BE2C (cell line): ENCODE results near the gene PIGN.

Experiments
- DNase-seq: peaks from one replicate; pipeline ENCODE4 v3.0.0-alpha.2; 2020
- H3K27me3 ChIP-seq: fragments of 250-450 bp; sonication (Bioruptor Pico); 2 replicates; pipeline ENCODE4 v1.5.1; 2020; ENCODE audit warnings: mild to moderate bottlenecking
- H3K36me3 ChIP-seq: fragments of 250-450 bp; sonication (Bioruptor Pico); 2 replicates; pipeline ENCODE4 v1.5.1; 2020; ENCODE audit warnings: mild to moderate bottlenecking
- H3K4me1 ChIP-seq: fragments of 250-450 bp; sonication (Bioruptor Pico); 2 replicates; pipeline ENCODE4 v1.5.1; 2020
- H3K4me3 ChIP-seq: 2 replicates; pipeline ENCODE4 v1.5.1; 2011; ENCODE audit warnings: low read depth, low read length
- H3K9me3 ChIP-seq: fragments of 250-450 bp; sonication (Bioruptor Pico); 2 replicates; pipeline ENCODE4 v1.5.1; 2020
- TF ChIP-seq, protein P1 (sequence below): IDR thresholded peaks from 2 replicates; pipeline ENCODE4 v1.5.1; 2012; ENCODE audit warnings: mild to moderate bottlenecking, low read depth, low read length

Gene PIGN

DNA sequence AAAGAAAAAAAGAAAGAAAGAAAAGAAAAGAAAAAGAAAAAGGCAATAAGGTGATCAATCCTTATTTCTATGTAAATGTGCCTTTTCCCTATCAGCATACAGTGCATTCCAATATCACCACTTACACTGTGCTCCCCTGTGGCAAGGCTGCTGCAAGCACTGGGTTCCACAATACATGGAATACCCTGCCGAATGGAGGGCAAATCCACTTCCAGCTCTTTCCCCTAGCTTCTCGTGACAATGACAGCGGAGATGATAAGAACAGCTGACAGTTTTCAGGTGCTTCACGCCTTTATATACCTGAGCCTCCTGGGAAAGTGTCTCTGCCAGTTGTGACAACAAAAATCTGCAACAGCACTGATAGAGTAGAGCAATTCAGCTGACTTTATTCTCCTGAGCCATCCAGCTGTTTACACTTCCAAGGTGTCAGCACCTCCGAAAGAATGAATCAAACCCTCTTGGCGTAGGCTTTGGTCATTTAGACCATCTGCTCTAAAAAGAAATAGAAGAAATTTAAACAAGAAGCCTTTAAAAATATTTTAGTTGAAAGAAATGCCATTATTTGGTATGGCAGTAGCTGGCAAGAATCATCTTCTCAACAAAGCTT is 158.8 kb downstream of the PIGN start:
- no peaks in the 10 kb centered on the region for H3K4me1 ChIP-seq
- DNase-seq = no peak
- TF ChIP-seq, protein P1, sequence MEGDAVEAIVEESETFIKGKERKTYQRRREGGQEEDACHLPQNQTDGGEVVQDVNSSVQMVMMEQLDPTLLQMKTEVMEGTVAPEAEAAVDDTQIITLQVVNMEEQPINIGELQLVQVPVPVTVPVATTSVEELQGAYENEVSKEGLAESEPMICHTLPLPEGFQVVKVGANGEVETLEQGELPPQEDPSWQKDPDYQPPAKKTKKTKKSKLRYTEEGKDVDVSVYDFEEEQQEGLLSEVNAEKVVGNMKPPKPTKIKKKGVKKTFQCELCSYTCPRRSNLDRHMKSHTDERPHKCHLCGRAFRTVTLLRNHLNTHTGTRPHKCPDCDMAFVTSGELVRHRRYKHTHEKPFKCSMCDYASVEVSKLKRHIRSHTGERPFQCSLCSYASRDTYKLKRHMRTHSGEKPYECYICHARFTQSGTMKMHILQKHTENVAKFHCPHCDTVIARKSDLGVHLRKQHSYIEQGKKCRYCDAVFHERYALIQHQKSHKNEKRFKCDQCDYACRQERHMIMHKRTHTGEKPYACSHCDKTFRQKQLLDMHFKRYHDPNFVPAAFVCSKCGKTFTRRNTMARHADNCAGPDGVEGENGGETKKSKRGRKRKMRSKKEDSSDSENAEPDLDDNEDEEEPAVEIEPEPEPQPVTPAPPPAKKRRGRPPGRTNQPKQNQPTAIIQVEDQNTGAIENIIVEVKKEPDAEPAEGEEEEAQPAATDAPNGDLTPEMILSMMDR = no peak
- no peaks in the 10 kb centered on the region for H3K9me3 ChIP-seq
- H3K27me3 ChIP-seq = no peaks in the 10 kb centered on the region
- H3K36me3 ChIP-seq = no peaks in the 10 kb centered on the region
- H3K4me3 ChIP-seq = no peak overlapping the region

DNA sequence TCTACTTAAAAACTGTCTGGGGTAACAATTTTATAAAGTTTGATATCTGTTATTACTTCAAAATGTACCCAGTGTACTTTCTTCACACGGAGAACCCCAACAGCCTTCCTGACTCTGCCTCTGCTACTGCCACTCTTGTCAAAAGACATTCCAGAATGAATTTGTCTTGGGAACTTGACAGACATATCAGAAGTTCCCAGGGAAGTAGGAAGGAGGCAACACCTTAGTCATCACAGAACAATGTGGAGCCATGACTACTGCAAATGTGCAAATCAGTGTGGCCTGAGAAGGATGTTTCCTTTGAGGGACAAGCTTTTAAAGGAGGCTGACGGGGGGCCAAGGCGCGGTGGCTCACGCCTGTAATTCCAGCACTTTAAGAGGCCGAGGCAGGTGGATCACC is 160.3 kb downstream of the PIGN start:
- H3K4me1 ChIP-seq = no peaks in the 10 kb centered on the region
- no peaks in the 10 kb centered on the region for H3K27me3 ChIP-seq
- TF ChIP-seq, protein P1 = no peak
- H3K9me3 ChIP-seq = no peaks in the 10 kb centered on the region
- DNase-seq = no peak
- no peak overlapping the region for H3K4me3 ChIP-seq
- no peaks in the 10 kb centered on the region for H3K36me3 ChIP-seq

DNA sequence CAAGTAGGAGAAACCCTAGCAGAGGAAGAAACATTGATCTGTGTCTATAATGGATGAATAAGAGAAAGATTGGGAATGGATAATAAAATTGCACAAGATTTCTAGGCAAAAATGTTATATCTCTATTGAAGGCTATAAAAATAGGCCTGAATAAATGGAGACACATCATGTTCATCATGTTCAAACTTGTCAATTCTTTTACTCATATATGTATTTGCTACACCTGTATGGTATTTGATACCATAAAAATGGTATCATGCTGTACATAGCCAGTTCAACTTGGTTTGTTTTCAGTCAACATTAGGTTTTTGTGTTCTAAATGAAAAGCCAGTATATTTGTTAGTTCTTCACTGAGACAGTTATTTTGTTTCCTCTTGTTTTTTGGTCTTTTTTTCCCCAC is 161.9 kb downstream of the PIGN start:
- H3K9me3 ChIP-seq = no peaks in the 10 kb centered on the region
- no peaks in the 10 kb centered on the region for H3K4me1 ChIP-seq
- H3K27me3 ChIP-seq = no peaks in the 10 kb centered on the region
- H3K4me3 ChIP-seq = no peak overlapping the region
- H3K36me3 ChIP-seq = no peaks in the 10 kb centered on the region
- TF ChIP-seq, protein P1 = no peak
- no peak for DNase-seq

DNA sequence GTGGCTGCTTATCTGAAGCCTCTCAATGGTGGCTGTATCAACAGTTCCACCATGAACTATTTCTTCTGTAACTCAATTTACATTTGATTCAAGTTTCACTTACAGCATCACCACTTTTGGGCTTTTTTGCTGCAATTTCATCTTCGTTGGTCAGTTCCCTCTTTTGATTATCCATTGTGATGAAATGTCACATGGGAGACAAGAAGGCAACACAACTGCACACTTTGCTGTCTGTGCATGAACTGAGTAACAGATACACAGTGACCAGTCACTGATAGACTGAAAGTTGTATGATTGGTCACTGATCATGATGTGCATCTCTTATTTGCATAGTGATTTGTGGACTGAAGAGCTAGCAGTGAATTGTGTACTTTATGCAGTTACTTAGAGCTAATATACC is 163.3 kb downstream of the PIGN start:
- Histone ChIP-seq H3K9me3 (no peaks in the 10 kb centered on the region), H3K27me3 (no peaks in the 10 kb centered on the region), H3K4me1 (no peaks in the 10 kb centered on the region), H3K4me3 (no peak overlapping the region), H3K36me3 (no peaks in the 10 kb centered on the region)
- TF ChIP-seq, protein P1 = no peak
- DNase-seq = no peak

DNA sequence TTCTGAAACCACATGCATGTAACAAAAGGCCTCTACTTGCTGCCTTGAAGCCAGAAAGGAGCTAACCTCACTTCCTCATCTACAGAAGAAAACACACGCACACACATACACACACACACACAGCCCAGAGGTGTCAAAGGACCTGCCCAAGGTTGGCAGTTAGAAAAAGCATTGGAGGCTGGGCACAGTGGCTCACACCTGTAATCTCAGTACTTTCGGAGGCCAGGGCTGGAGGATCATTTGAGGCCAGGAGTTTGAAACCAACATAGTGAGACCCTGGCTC is 168.2 kb downstream of the PIGN start:
- TF ChIP-seq, protein P1 = no peak

DNA sequence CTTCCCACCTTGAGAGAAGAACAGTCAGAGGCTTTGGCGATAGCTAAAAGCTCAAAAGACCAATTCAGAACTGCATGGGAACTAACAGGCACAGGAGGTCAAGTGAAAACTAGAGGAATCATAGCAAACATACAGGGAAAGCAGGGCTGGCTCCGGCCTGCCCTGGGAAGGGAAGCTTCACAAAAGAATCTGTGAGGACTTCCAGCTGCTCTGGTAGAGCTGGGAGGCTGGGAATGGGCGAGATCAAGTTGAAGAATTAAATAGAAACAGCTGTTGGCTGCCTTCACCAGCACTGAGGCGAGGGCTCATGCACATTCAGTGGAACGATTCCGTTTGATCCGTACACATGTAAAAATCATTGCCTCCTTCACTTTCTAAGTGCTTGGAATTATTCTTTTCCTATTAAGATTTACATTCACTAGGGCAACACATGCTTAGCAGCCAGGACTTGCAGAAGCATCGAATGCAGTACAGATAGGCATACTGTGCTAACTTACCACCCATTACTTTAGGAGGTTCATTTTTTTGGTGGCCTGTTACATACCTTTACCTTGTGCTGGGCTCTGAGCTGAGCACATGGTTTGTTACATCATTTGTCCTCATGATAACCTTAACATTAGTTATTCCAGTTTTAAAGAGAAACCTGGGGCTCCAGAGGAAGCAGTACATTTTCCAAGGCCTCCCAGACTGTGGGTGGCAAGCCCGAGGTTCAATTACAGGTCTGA is 168.7 kb downstream of the PIGN start:
- no peak for DNase-seq
- no peaks in the 10 kb centered on the region for H3K4me1 ChIP-seq

More for the DNA sequence above, 168.2 kb downstream of the PIGN start:
- H3K4me1 ChIP-seq = no peaks in the 10 kb centered on the region
- no peaks in the 10 kb centered on the region for H3K36me3 ChIP-seq
- no peak overlapping the region for H3K4me3 ChIP-seq
- H3K27me3 ChIP-seq = no peaks in the 10 kb centered on the region
- no peak for DNase-seq
- no peaks in the 10 kb centered on the region for H3K9me3 ChIP-seq

More for the DNA sequence above, 168.7 kb downstream of the PIGN start:
- Histone ChIP-seq H3K9me3 (no peaks in the 10 kb centered on the region), H3K4me3 (no peak overlapping the region), H3K27me3 (no peaks in the 10 kb centered on the region), H3K36me3 (no peaks in the 10 kb centered on the region)
- TF ChIP-seq, protein P1 = no peak
